Activated gamma-delta T cell (primary cell): ENCODE measurements around the gene GTF2I.
"Not testable (repeated sequence)": the region's sequence is repeated elsewhere in the genome, so short reads cannot be mapped to it uniquely, and the experiment has no call there.

Experiments used
- DNase-seq: peaks from one replicate; lab custom pipeline; 2025; lab: John Stamatoyannopoulos, UW

The GTF2I gene

GRCh38 chr7:74773760-74774750 is 116.5 kb downstream of the GTF2I start, which contains the start of gene NCF1:
Gene NCF1 (plus strand): TSS chr7:74774011. CDS start chr7:74774032, 21 bp downstream.
- not testable (repeated sequence) for DNase-seq

GRCh38 chr7:74775111-74775510 is 117.6 kb downstream of the GTF2I start:
- not testable (repeated sequence) for DNase-seq

GRCh38 chr7:74779053-74779452 is 121.5 kb downstream of the GTF2I start:
- not testable (repeated sequence) for DNase-seq

- DNase-seq: not testable (repeated sequence)
Measured at GRCh38 chr7:74781746-74782145, 124.2 kb downstream of the GTF2I start.

DNA sequence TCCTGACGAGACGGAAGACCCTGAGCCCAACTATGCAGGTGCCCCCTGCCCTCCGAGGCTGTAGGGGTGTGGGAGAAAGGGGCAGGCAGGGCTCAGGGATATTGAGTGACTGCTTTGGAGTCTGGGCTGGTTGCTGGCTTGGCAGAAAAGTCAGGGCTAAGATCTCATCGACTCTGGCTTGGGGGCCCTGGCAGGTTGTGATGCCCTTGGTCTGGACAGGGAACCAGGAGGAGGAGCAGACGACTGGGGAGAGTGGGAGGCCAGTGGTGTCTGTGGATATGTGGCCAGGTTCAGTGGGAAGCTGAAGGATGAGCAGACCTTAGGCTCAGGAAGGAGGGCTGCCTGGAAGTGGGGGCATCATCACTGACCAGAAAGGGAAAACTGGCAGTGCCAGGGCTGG is 126.1 kb downstream of the GTF2I start:
- DNase-seq: not testable (repeated sequence)

DNA sequence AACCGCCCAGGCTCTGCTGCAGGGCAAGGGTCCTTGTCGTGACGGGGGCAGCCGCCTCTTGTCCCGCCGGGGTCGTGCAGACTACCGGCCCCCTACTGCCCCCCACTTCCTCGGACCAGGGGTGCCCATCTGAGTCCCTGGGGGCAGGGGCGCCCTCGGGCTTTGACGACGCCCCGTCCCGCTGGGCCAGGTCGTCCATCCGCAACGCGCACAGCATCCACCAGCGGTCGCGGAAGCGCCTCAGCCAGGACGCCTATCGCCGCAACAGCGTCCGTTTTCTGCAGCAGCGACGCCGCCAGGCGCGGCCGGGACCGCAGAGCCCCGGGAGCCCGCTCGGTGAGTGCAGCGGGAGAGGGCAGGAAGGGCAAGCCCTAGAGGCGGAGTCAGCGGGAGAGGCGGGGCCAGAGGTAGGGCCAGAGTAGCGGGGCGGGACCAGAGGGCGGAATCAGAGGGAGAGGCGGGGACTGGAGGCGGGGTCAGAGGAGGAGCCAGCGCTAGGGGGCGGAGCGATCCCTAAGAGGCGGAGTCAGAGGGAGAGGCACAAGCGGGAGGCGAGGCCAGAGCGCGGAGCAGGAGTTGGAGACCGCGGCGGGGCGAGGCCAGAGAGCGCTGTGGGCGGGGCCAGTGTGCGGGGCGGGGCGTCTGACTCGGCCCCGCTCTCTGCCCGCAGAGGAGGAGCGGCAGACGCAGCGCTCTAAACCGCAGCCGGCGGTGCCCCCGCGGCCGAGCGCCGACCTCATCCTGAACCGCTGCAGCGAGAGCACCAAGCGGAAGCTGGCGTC is 131.0 kb downstream of the GTF2I start:
- peak; percentile 83 for DNase-seq

DNA sequence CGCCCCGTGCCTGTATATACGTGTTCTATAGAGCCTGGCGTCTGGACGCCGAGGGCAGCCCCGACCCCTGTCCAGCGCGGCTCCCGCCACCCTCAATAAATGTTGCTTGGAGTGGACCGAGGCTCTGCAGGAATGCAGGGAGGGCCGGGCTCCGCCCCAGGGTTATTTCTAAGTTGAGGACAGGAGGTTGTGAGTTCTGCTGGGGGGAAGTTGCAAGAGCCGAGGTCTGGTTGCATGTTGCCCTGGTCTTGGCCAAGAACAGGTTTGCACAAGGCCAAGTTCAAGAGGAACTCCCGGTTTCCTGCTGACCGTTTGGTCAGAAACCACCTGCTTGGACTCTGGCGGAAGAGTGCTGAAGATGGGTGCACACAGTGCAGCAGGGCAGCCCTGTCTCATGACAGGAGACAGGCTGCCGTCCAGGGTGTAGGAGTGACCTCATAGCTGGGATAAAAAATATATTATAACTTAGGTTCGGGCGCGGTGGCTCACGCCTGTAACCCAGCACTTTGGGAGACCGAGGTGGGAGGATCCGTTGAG is 131.8 kb downstream of the GTF2I start:
- DNase-seq: not testable (repeated sequence)

DNA sequence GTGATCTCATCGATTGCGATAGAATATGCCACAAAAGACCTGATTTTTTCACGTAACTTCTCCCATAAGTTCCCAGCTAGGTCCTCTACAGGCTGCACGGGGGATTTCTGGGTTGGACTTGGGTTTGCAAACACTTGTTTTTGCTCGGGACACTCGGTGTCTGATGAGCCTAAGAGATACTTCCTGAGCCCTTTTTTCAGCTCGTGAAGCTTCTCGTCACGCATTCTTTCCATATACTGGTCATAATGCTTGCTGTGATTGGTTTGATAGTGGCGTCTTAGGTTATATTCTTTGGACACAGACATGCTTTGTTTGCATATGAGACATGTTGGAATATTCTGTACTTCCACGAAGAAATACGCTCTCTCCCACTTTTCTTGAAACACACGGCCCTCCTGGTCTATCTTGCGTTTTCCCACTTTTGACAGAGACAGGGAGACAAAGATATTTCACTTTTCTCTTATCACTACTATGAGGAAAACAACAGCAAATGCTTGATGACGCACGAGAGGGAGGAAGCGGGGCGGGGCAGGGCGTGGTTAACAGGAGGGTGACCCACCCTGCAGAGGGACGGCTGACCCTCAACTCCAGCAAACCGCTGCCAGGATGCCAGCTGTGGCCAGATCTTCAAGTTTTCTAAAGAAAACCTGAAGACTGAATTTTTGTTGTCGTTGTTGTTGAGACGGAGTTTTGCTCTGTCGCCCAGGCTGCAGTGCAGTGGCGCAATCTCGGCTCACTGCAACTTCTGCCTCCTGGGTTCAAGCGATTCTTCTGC is 140.5 kb downstream of the GTF2I start:
- DNase-seq: not testable (repeated sequence)

- not testable (repeated sequence) for DNase-seq
Measured at GRCh38 chr7:74798644-74799043, 141.1 kb downstream of the GTF2I start.
